Uterus (tissue), 4 donors: ENCODE data around the gene PHLPP1. TPM values are rescaled to one million over a fixed set of nuclear protein-coding genes. Genes with fewer than 3 reads are reported as not detected.

Source experiments
- DNase-seq, 2 donors: peaks; one replicate each; pipeline ENCODE4 v3.0.0-alpha.2; 2019 to 2020
- H3K27ac ChIP-seq, 2 donors: fragments of 200-600 bp; sonication (generic); 1 replicate in 1 of 2; 2 replicates in 1 of 2; pipeline ENCODE4 v1.5.1; 2016 to 2018
- H3K27me3 ChIP-seq, 2 donors: fragments of 200-600 bp; sonication (generic); one replicate each; pipeline ENCODE4 v1.5.1; 2018 to 2019; ENCODE audit warnings: control low read depth in 1 of 2
- H3K36me3 ChIP-seq, 2 donors: fragments of 200-600 bp; sonication (generic); one replicate each; pipeline ENCODE4 v1.5.1; 2019; ENCODE audit warnings: control low read depth in 1 of 2
- H3K4me1 ChIP-seq, 2 donors: fragments of 200-600 bp; sonication (generic); one replicate each; pipeline ENCODE4 v1.5.1; 2018 to 2019; ENCODE audit warnings: control low read depth in 1 of 2
- H3K4me3 ChIP-seq, 2 donors: fragments of 200-600 bp; sonication (generic); 1 replicate in 1 of 2; 2 replicates in 1 of 2; pipeline ENCODE4 v1.5.1; 2018 to 2019; ENCODE audit warnings: mild to moderate bottlenecking in 1 of 2
- H3K9me3 ChIP-seq, 2 donors: fragments of 200-600 bp; sonication (generic); one replicate each; pipeline ENCODE4 v1.5.1; 2019; ENCODE audit warnings: control low read depth in 1 of 2
- CTCF ChIP-seq, 4 experiments: fragments of 200-600 bp in 2 of 4; fragments of 450-650 bp in 2 of 4; sonication (generic) in 2 of 4; IDR thresholded peaks; one replicate each; pipeline ENCODE4 v1.5.1; 2016 to 2019; ENCODE audit warnings: antibody characterized with exemption in 4 of 4, mild to moderate bottlenecking in 2 of 4, moderate library complexity in 1 of 4
- POLR2A ChIP-seq, 2 donors: fragments of 450-650 bp; IDR thresholded peaks; one replicate each; pipeline ENCODE4 v1.6.1; 2016; ENCODE audit warnings: antibody characterized with exemption in 2 of 2, mild to moderate bottlenecking in 1 of 2, moderate library complexity in 1 of 2
- intact Hi-C: fragments of 100-400 bp; cut with DNase I; formaldehyde crosslinking; loops from one replicate; pipeline ENCODE4 v1.15.1; 2023; ENCODE audit warnings: low total_unique reads
- total RNA-seq, 4 donors: library from RNA; depleted of rRNA in 3 of 4; stranded (reverse); fragments of >200 nt in 3 of 4; gene quantifications; one replicate each; pipeline versions ENCODE4 v1.1.0 to v1.2.4, GENCODE V29; 2014 to 2023
- donor health status: DM: yes; HTN: yes; CAD: no.

Gene PHLPP1
- total RNA-seq, 4 donors from 2014 or later = 10.6 to 32.4 (median 14.1) TPM

- TF ChIP-seq CTCF (IDR thresholded peaks at IDR 0.05) (no peak), POLR2A (IDR thresholded peaks at IDR 0.05) (no peak)
- intact Hi-C loops = no loop called here
- H3K27ac ChIP-seq = no peak overlapping the region
- H3K36me3 ChIP-seq = no peaks in the 10 kb centered on the region
- no peaks in the 10 kb centered on the region for H3K4me1 ChIP-seq
- no peaks in the 10 kb centered on the region for H3K9me3 ChIP-seq
- no peak overlapping the region for H3K4me3 ChIP-seq
- no peak for DNase-seq
- no peaks in the 10 kb centered on the region for H3K27me3 ChIP-seq
These were observed 155.3 kb downstream of the PHLPP1 start for GRCh38 chr18:62870643-62871042.

GRCh38 chr18:62875323-62875722 is 160.0 kb downstream of the PHLPP1 start:
- H3K36me3 ChIP-seq = no peaks in the 10 kb centered on the region
- H3K27ac ChIP-seq = no peak overlapping the region
- H3K9me3 ChIP-seq = no peaks in the 10 kb centered on the region
- peaks cover 0 to 10% of the 10 kb centered on the region in 2 donors for H3K4me1 ChIP-seq
- DNase-seq = no peak
- intact Hi-C loops = no loop called here
- TF ChIP-seq CTCF (IDR thresholded peaks at IDR 0.05) = no peak
- no peak for TF ChIP-seq POLR2A (IDR thresholded peaks at IDR 0.05)
- H3K27me3 ChIP-seq = no peaks in the 10 kb centered on the region
- H3K4me3 ChIP-seq = no peak overlapping the region

- DNase-seq = no peak
- Histone ChIP-seq H3K36me3 (no peaks in the 10 kb centered on the region), H3K9me3 (no peaks in the 10 kb centered on the region), H3K27me3 (no peaks in the 10 kb centered on the region), H3K4me3 (no peak overlapping the region), H3K4me1 (peaks cover 0 to 10% of the 10 kb centered on the region in 2 donors), H3K27ac (no peak overlapping the region)
- no peak for TF ChIP-seq POLR2A (IDR thresholded peaks at IDR 0.05)
- TF ChIP-seq CTCF (IDR thresholded peaks at IDR 0.05) = no peak
- intact Hi-C loops = no loop called here
These were observed 160.8 kb downstream of the PHLPP1 start for GRCh38 chr18:62876111-62876510.

- intact Hi-C loops = no loop called here
- H3K27ac ChIP-seq = no peak overlapping the region
- no peaks in the 10 kb centered on the region for H3K36me3 ChIP-seq
- peaks cover 0 to 10% of the 10 kb centered on the region in 2 donors for H3K4me1 ChIP-seq
- TF ChIP-seq CTCF (IDR thresholded peaks at IDR 0.05) (no peak), POLR2A (IDR thresholded peaks at IDR 0.05) (no peak)
- DNase-seq = no peak
- H3K4me3 ChIP-seq = no peak overlapping the region
- no peaks in the 10 kb centered on the region for H3K9me3 ChIP-seq
- H3K27me3 ChIP-seq = no peaks in the 10 kb centered on the region
These were observed 161.5 kb downstream of the PHLPP1 start for GRCh38 chr18:62876828-62877227.

GRCh38 chr18:62877411-62878221 is 162.3 kb downstream of the PHLPP1 start:
- intact Hi-C loops = no loop called here
- peak in 1 of 4 experiments; percentile 11 for TF ChIP-seq CTCF (IDR thresholded peaks at IDR 0.05)
- no peak for TF ChIP-seq POLR2A (IDR thresholded peaks at IDR 0.05)
- DNase-seq = no peak
- Histone ChIP-seq H3K27me3 (no peaks in the 10 kb centered on the region), H3K9me3 (no peaks in the 10 kb centered on the region), H3K27ac (peak overlapping the region in 1 of 2 donors; percentile 8), H3K4me3 (no peak overlapping the region), H3K4me1 (peaks cover 0 to 10% of the 10 kb centered on the region in 2 donors), H3K36me3 (no peaks in the 10 kb centered on the region)
